Liver (tissue), 9 donors: ENCODE measurements around the gene KRTAP5-4. TPM values are rescaled to one million over a fixed set of nuclear protein-coding genes. Genes with fewer than 3 reads are reported as not detected.

Experiments used
- DNase-seq: peaks from one replicate; pipeline ENCODE4 v3.0.0-alpha.2; 2017; ENCODE audit warnings: low spot score
- H3K27ac ChIP-seq, 2 donors: one replicate each; pipeline ENCODE4 v1.7.0; 2013; ENCODE audit warnings: inconsistent platforms in 2 of 2, low read length in 2 of 2, control low read depth in 1 of 2, low read depth in 1 of 2, mild to moderate bottlenecking in 1 of 2
- H3K27me3 ChIP-seq, 4 donors: one replicate each; pipeline versions ENCODE4 v1.6.1 to v1.7.0; 2013; ENCODE audit warnings: low read length in 3 of 4, inconsistent platforms in 1 of 4, mild to moderate bottlenecking in 1 of 4, moderate library complexity in 1 of 4; ENCODE audit not compliant: control insufficient read depth in 4 of 4, insufficient read depth in 4 of 4
- H3K36me3 ChIP-seq, 4 donors: one replicate each; pipeline versions ENCODE4 v1.6.1 to v1.7.0; 2013; ENCODE audit warnings: low read length in 3 of 4, mild to moderate bottlenecking in 3 of 4, low read depth in 1 of 4, moderate library complexity in 1 of 4; ENCODE audit not compliant: control insufficient read depth in 4 of 4, insufficient read depth in 3 of 4
- H3K4me1 ChIP-seq, 4 donors: one replicate each; pipeline versions ENCODE4 v1.6.1 to v1.7.0; 2013; ENCODE audit warnings: low read length in 3 of 4, mild to moderate bottlenecking in 3 of 4, moderate library complexity in 1 of 4; ENCODE audit not compliant: control insufficient read depth in 4 of 4, insufficient read depth in 4 of 4
- H3K4me3 ChIP-seq, 3 donors: one replicate each; pipeline versions ENCODE4 v1.6.1 to v1.7.0; 2013; ENCODE audit warnings: low read length in 3 of 3, control low read depth in 1 of 3, low read depth in 1 of 3, mild to moderate bottlenecking in 1 of 3
- H3K9ac ChIP-seq, 2 donors: one replicate each; pipeline ENCODE4 v1.7.0; 2013; ENCODE audit warnings: low read length in 2 of 2, mild to moderate bottlenecking in 2 of 2, moderate library complexity in 2 of 2, control low read depth in 1 of 2, low read depth in 1 of 2
- H3K9me3 ChIP-seq, 4 donors: one replicate each; pipeline versions ENCODE4 v1.6.1 to v1.7.0; 2013; ENCODE audit warnings: low read length in 3 of 4; ENCODE audit not compliant: control insufficient read depth in 4 of 4
- ATF3 ChIP-seq: IDR thresholded peaks from 2 replicates; pipeline ENCODE4 v1.6.1; 2016; ENCODE audit warnings: antibody characterized with exemption
- CTCF ChIP-seq: fragments of 150-350 bp; IDR thresholded peaks from 2 replicates; pipeline ENCODE4 v1.5.1; 2017; ENCODE audit warnings: improper control_type of control experiment, low read depth, low read length; ENCODE audit not compliant: missing input control
- EGR1 ChIP-seq, 2 donors: IDR thresholded peaks; 2 replicates each; pipeline ENCODE4 v1.6.1; 2016 to 2018; ENCODE audit warnings: antibody characterized with exemption in 2 of 2, low read depth in 2 of 2
- FOXA1 ChIP-seq: IDR thresholded peaks from 2 replicates; pipeline ENCODE4 v1.6.1; 2016; ENCODE audit warnings: antibody characterized with exemption
- GABPA ChIP-seq, 2 donors: IDR thresholded peaks in 1 of 2; conservative IDR thresholded peaks in 1 of 2; 2 replicates each; pipeline ENCODE4 v1.6.1; 2016; ENCODE audit warnings: antibody characterized with exemption in 2 of 2, mild to moderate bottlenecking in 1 of 2, moderate library complexity in 1 of 2
- HNF4A ChIP-seq, 2 donors: conservative IDR thresholded peaks; 2 replicates each; pipeline ENCODE4 v1.6.1; 2016; ENCODE audit warnings: antibody characterized with exemption in 2 of 2, mild to moderate bottlenecking in 2 of 2
- HNF4G ChIP-seq: IDR thresholded peaks from 2 replicates; pipeline ENCODE4 v1.6.1; 2016; ENCODE audit warnings: antibody characterized with exemption
- JUND ChIP-seq, 2 donors: IDR thresholded peaks; 2 replicates each; pipeline ENCODE4 v1.6.1; 2016; ENCODE audit warnings: antibody characterized with exemption in 2 of 2
- NR2F2 ChIP-seq: IDR thresholded peaks from 2 replicates; pipeline ENCODE4 v1.6.1; 2016; ENCODE audit warnings: antibody characterized with exemption
- RAD21 ChIP-seq, 2 donors: IDR thresholded peaks; 2 replicates each; pipeline ENCODE4 v1.6.1; 2016; ENCODE audit warnings: antibody characterized with exemption in 2 of 2, mild to moderate bottlenecking in 2 of 2
- REST ChIP-seq: IDR thresholded peaks from 2 replicates; pipeline ENCODE4 v1.6.1; 2016; ENCODE audit warnings: antibody characterized with exemption, mild to moderate bottlenecking
- RXRA ChIP-seq, 2 donors: IDR thresholded peaks; 2 replicates each; pipeline ENCODE4 v1.6.1; 2017 to 2018; ENCODE audit warnings: antibody characterized with exemption in 2 of 2, mild to moderate bottlenecking in 1 of 2
- SP1 ChIP-seq: IDR thresholded peaks from 2 replicates; pipeline ENCODE4 v1.6.1; 2018; ENCODE audit warnings: antibody characterized with exemption, mild to moderate bottlenecking
- YY1 ChIP-seq: IDR thresholded peaks from 2 replicates; pipeline ENCODE4 v1.6.1; 2016; ENCODE audit warnings: antibody characterized with exemption, mild to moderate bottlenecking
- ZBTB33 ChIP-seq: IDR thresholded peaks from 2 replicates; pipeline ENCODE4 v1.6.1; 2016; ENCODE audit warnings: antibody characterized with exemption
- WGBS: extraction: QIAGEN DNeasy Blood & Tissue Kit; methylation state at CpG from one replicate; pipeline ENCODE4 v1.1.7; 2013; 5-methylcytosine and 5-hydroxymethylcytosine counted together
- polyA plus RNA-seq, 2 donors: library from polyadenylated mRNA; stranded (reverse) in 1 of 2; unstranded in 1 of 2; fragments of 200-250 nt in 1 of 2; fragments of >200 nt in 1 of 2; fragmentation: Nextera tagmentation in 1 of 2; extraction: Ambion mirVana in 1 of 2; gene quantifications; one replicate each; pipeline versions ENCODE4 v1.2.1 to v1.2.3, GENCODE V29; 2013 to 2015
- total RNA-seq, 2 donors: library from RNA; depleted of rRNA; stranded (reverse); fragments of >200 nt; gene quantifications; one replicate each; pipeline ENCODE4 v1.2.3, GENCODE V29; 2014
- donor health status: healthy.
- donor health status: healthy.
- donor health status: healthy.
- donor health status: healthy.
- donor health status: healthy.

Gene KRTAP5-4
- total and polyA plus RNA-seq, 4 donors = not detected

GRCh38 chr11:1652026-1652425 is 30.1 kb upstream of the KRTAP5-4 start:
- no peak for DNase-seq
- Histone ChIP-seq H3K27me3 (no peaks in the 10 kb centered on the region), H3K4me3 (no peak overlapping the region), H3K9me3 (no peaks in the 10 kb centered on the region), H3K36me3 (no peaks in the 10 kb centered on the region), H3K4me1 (peaks cover 23 to 47% (median 42%) of the 10 kb centered on the region in 4 donors), H3K9ac (no peak overlapping the region), H3K27ac (no peak overlapping the region)
- WGBS = 88% methylated on average over 19 of the region's 19 CpGs
- TF ChIP-seq REST = no peak
- no peak for TF ChIP-seq NR2F2
- no peak for TF ChIP-seq RXRA (IDR thresholded peaks at IDR 0.05)
- no peak for TF ChIP-seq RAD21 (IDR thresholded peaks at IDR 0.05)
- no peak for TF ChIP-seq JUND (IDR thresholded peaks at IDR 0.05)
- TF ChIP-seq ZBTB33 = no peak
- no peak for TF ChIP-seq FOXA1
- no peak for TF ChIP-seq GABPA (IDR thresholded peaks at IDR 0.05 in 1 of 2, conservative IDR thresholded peaks at IDR 0.05 in 1 of 2)
- no peak for TF ChIP-seq HNF4A (conservative IDR thresholded peaks at IDR 0.05)

- DNase-seq = no peak
- Histone ChIP-seq H3K4me1 (peaks cover 23 to 47% (median 40%) of the 10 kb centered on the region in 4 donors), H3K36me3 (no peaks in the 10 kb centered on the region), H3K9ac (no peak overlapping the region), H3K4me3 (no peak overlapping the region), H3K27ac (no peak overlapping the region), H3K9me3 (no peaks in the 10 kb centered on the region), H3K27me3 (no peaks in the 10 kb centered on the region)
- 85% methylated on average over 7 of the region's 7 CpGs for WGBS
- TF ChIP-seq ZBTB33 (no peak), HNF4A (conservative IDR thresholded peaks at IDR 0.05) (no peak), CTCF (no peak), JUND (IDR thresholded peaks at IDR 0.05) (no peak), YY1 (no peak), GABPA (IDR thresholded peaks at IDR 0.05 in 1 of 2, conservative IDR thresholded peaks at IDR 0.05 in 1 of 2) (no peak), FOXA1 (no peak), EGR1 (IDR thresholded peaks at IDR 0.05; ENCODE audit: low read depth in 2 of 2) (no peak), NR2F2 (no peak), ATF3 (no peak), SP1 (no peak), REST (no peak), HNF4G (no peak)
These were observed 29.6 kb upstream of the KRTAP5-4 start for GRCh38 chr11:1651411-1651980.
